Fibroblast of mammary gland (primary cell): ENCODE data around the gene ZSCAN20.
A peak's percentile ranks its signal among the peaks of the same experiment; 100 is the strongest.

Experiments used
- DNase-seq: peaks from one replicate; pipeline ENCODE4 v3.0.0-alpha.2; 2010; ENCODE audit warnings: low read depth
- H3K4me3 ChIP-seq: 2 replicates; pipeline ENCODE4 v1.5.1; 2011; ENCODE audit warnings: low read depth, mild to moderate bottlenecking, low read length, moderate library complexity; ENCODE audit not compliant: control insufficient read depth
- CTCF ChIP-seq: conservative IDR thresholded peaks from 2 replicates; pipeline ENCODE4 v1.5.1; 2011; ENCODE audit warnings: low read depth, low read length, inconsistent platforms; ENCODE audit not compliant: control insufficient read depth, insufficient read depth

The ZSCAN20 gene

GRCh38 chr1:33470495-33471012, 1.9 kb upstream of the ZSCAN20 start:
- DNase-seq, result peak; percentile 89
- TF ChIP-seq CTCF, result peak; percentile 90
- no peak overlapping the region for H3K4me3 ChIP-seq

GRCh38 chr1:33471416-33471815, 1.0 kb upstream of the ZSCAN20 start:
- TF ChIP-seq CTCF, result no peak
- DNase-seq, result no peak
- no peak overlapping the region for H3K4me3 ChIP-seq

- no peak overlapping the region for H3K4me3 ChIP-seq
- no peak for DNase-seq
- TF ChIP-seq CTCF, result no peak
These were observed 1.5 kb downstream of the ZSCAN20 start for GRCh38 chr1:33473900-33474299.

GRCh38 chr1:33477451-33477850, 5.0 kb downstream of the ZSCAN20 start:
- DNase-seq, result no peak
- no peak overlapping the region for H3K4me3 ChIP-seq
- no peak for TF ChIP-seq CTCF

- H3K4me3 ChIP-seq, result no peak overlapping the region
- TF ChIP-seq CTCF, result no peak
- DNase-seq, result no peak
These were observed 10.0 kb downstream of the ZSCAN20 start for GRCh38 chr1:33482412-33482811.

- no peak for DNase-seq
- TF ChIP-seq CTCF, result no peak
- no peak overlapping the region for H3K4me3 ChIP-seq
These were observed 16.2 kb downstream of the ZSCAN20 start for GRCh38 chr1:33488624-33489023.

GRCh38 chr1:33494929-33495328, 22.5 kb downstream of the ZSCAN20 start:
- H3K4me3 ChIP-seq, result no peak overlapping the region
- TF ChIP-seq CTCF, result no peak

More at GRCh38 chr1:33494929-33495328, 22.5 kb downstream of the ZSCAN20 start:
- peak; percentile 18 for DNase-seq
